Endothelial cell of umbilical vein (primary cell): ENCODE data around the gene HLA-DMA. TPM values are rescaled to one million over a fixed set of nuclear protein-coding genes. Genes with fewer than 3 reads are reported as not detected.

Experiments used
- BruUV-seq: library from RNA; stranded (reverse); fragments of 400-500 nt; replicated peaks from 2 replicates; lab custom pipeline; 2021; lab: Mats Ljungman, UMichigan
- CTCF ChIA-PET: fragments of 300-600, 350-600 bp; sonication (Branson Sonifier 250); formaldehyde crosslinking; loops from one replicate; lab custom pipeline; 2021; ENCODE audit warnings: antibody characterized with exemption, inconsistent platforms; lab: Charles Lee
- POLR2A ChIA-PET: fragments of 300-600, 350-600 bp; sonication (Branson Sonifier 250); formaldehyde crosslinking; loops from one replicate; lab custom pipeline; 2021; ENCODE audit warnings: antibody characterized with exemption, inconsistent platforms; lab: Charles Lee
- DNase-seq: peaks from one replicate; pipeline ENCODE4 v3.0.0-alpha.2; 2011; ENCODE audit warnings: low read depth, low spot score
- FAIRE-seq: peaks from 2 replicates; lab custom pipeline; 2011; peaks lifted over from hg19 to GRCh38; lab: Jason Lieb, UNC
- H2AFZ ChIP-seq: 2 replicates; pipeline ENCODE4 v1.6.0; 2012; ENCODE audit warnings: low read depth, low read length, control low read depth, inconsistent platforms
- H3K27ac ChIP-seq: 2 replicates; pipeline ENCODE4 v1.5.1; 2011; ENCODE audit warnings: low read depth, mild to moderate bottlenecking, control low read depth, low read length, moderate library complexity; ENCODE audit not compliant: insufficient read depth
- H3K27me3 ChIP-seq, 2 experiments: 2 replicates each; pipeline versions ENCODE4 v1.6.0 to v1.6.1; 2011; ENCODE audit warnings: low read length in 2 of 2, mixed read lengths in 1 of 2; ENCODE audit not compliant: control insufficient read depth in 2 of 2, insufficient read depth in 2 of 2
- H3K36me3 ChIP-seq, 2 experiments: 2 replicates in 1 of 2; 3 replicates in 1 of 2; pipeline ENCODE4 v1.5.1; 2011; ENCODE audit warnings: low read length in 2 of 2, mild to moderate bottlenecking in 1 of 2, moderate library complexity in 1 of 2; ENCODE audit not compliant: control insufficient read depth in 2 of 2, insufficient read depth in 2 of 2; ENCODE audit errors: extremely low read depth in 1 of 2
- H3K4me1 ChIP-seq: 3 replicates; pipeline ENCODE4 v1.5.1; 2011; ENCODE audit warnings: mild to moderate bottlenecking, low read length; ENCODE audit not compliant: control insufficient read depth, insufficient read depth; ENCODE audit errors: extremely low read depth
- H3K4me2 ChIP-seq: 2 replicates; pipeline ENCODE4 v1.6.1; 2011; ENCODE audit warnings: low read length, control low read depth, mixed read lengths; ENCODE audit not compliant: insufficient read depth
- H3K4me3 ChIP-seq, 3 experiments: fragments of 200-600 bp in 1 of 3; sonication (generic), shearing (Covaris generic) in 1 of 3; replicated peaks in 1 of 3; 2 replicates each; pipeline ENCODE4 v1.5.1; 2011 to 2016; ENCODE audit warnings: control low read depth in 3 of 3, low read length in 3 of 3, mild to moderate bottlenecking in 2 of 3, inconsistent platforms in 1 of 3, low read depth in 1 of 3, moderate library complexity in 1 of 3; ENCODE audit not compliant: insufficient read depth in 1 of 3
- H3K79me2 ChIP-seq: 2 replicates; pipeline ENCODE4 v1.6.0; 2012; ENCODE audit warnings: low read length, inconsistent platforms; ENCODE audit not compliant: control insufficient read depth, insufficient read depth
- H3K9ac ChIP-seq: replicated peaks from 2 replicates; pipeline ENCODE3; 2011; ENCODE audit warnings: low read length, control low read depth; ENCODE audit not compliant: insufficient read depth; ENCODE audit errors: extremely low read depth
- H3K9me1 ChIP-seq: replicated peaks from 3 replicates; pipeline ENCODE4 v1.6.0; 2011; ENCODE audit warnings: mild to moderate bottlenecking, low read length; ENCODE audit not compliant: control insufficient read depth, insufficient read depth; ENCODE audit errors: extremely low read depth
- H3K9me3 ChIP-seq: replicated peaks from 2 replicates; pipeline ENCODE4 v1.5.1; 2012; ENCODE audit warnings: low read length, inconsistent platforms; ENCODE audit not compliant: control insufficient read depth, insufficient read depth
- H4K20me1 ChIP-seq: replicated peaks from 2 replicates; pipeline ENCODE3; 2011; ENCODE audit warnings: mild to moderate bottlenecking, low read length; ENCODE audit not compliant: control insufficient read depth, insufficient read depth; ENCODE audit errors: extremely low read depth
- EZH2 ChIP-seq: IDR thresholded peaks from 2 replicates; pipeline ENCODE4 v1.6.1; 2012; ENCODE audit warnings: borderline replicate concordance, low read depth, mild to moderate bottlenecking, moderate library complexity, low read length, inconsistent platforms; ENCODE audit not compliant: severe bottlenecking
- FOS ChIP-seq: IDR thresholded peaks from 2 replicates; pipeline ENCODE4 v1.6.1; 2011; ENCODE audit warnings: mild to moderate bottlenecking, low read length, moderate library complexity, borderline replicate concordance; ENCODE audit not compliant: insufficient read depth
- GATA2 ChIP-seq: IDR thresholded peaks from 2 replicates; pipeline ENCODE4 v1.7.0; 2011; ENCODE audit warnings: low read depth, mild to moderate bottlenecking, moderate library complexity, mixed read lengths, low read length; ENCODE audit not compliant: insufficient read length, insufficient read depth
- JUN ChIP-seq: IDR thresholded peaks from 2 replicates; pipeline ENCODE4 v1.6.1; 2011; ENCODE audit warnings: borderline replicate concordance, low read depth; ENCODE audit not compliant: insufficient read length, insufficient read depth
- MYC ChIP-seq: IDR thresholded peaks from one replicate; pipeline ENCODE4 v1.6.1; 2011; ENCODE audit warnings: mild to moderate bottlenecking, low read depth, low read length
- POLR2AphosphoS5 ChIP-seq: IDR thresholded peaks from 2 replicates; pipeline ENCODE4 v1.6.1; 2012; ENCODE audit warnings: low read depth, mild to moderate bottlenecking, control low read depth, low read length, moderate library complexity; ENCODE audit not compliant: insufficient read depth
- dilution Hi-C: fragments of 300-500 bp; cut with MboI; formaldehyde crosslinking; loops from one replicate; pipeline ENCODE4 v1.15.0; 2019; ENCODE audit warnings: low sequenced_read_pairs; ENCODE audit not compliant: extremely low pct_ligation_motif_present
- intact Hi-C: fragments of 100-400 bp; cut with micrococcal nuclease; formaldehyde crosslinking; loops from one replicate; pipeline ENCODE4 v1.10.0; 2022
- polyA plus RNA-seq, 4 experiments: library from polyadenylated mRNA; depleted of rRNA in 3 of 4; stranded (reverse) in 3 of 4; unstranded in 1 of 4; fragments of >200 nt; gene quantifications; 2 replicates each; pipeline versions ENCODE4 v1.2.1 to v1.2.3, GENCODE V29; 2011 to 2012; ENCODE audit warnings: missing spikeins in 1 of 4
- total RNA-seq: library from RNA; stranded (reverse); gene quantifications from 2 replicates; pipeline ENCODE4 v1.2.3, GENCODE V29; 2021
- TF ChIP-seq, protein P1 (sequence below): IDR thresholded peaks from 2 replicates; pipeline ENCODE4 v1.6.1; 2011; ENCODE audit not compliant: insufficient read depth, insufficient read length

The HLA-DMA gene
- total and polyA plus RNA-seq, 2 donors (not counting 3 experiments of a cell fraction or from before 2014, with no cell fraction given) = 1.2 to 7.7 TPM

DNA sequence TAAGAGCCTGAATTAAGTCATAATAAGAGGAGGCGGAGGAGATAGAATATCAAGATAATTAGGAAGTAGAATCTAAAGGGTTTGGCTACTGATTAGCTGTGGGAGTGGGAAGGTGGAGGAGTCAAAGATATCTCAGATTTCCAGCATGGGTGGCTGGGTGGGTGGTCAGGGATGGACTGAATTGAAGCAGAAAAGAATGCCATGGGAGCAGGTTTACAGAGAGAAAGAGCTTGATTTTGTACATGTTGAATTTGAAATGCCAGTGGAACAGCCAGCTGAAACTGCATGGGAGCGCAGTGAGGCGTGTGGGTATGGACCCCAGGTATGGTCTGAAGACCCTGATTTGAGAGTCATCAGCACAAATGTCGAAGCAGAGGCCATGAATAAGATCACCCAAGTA is 1.4 kb upstream of the HLA-DMA start:
- Histone ChIP-seq H3K27ac (no peak overlapping the region), H3K4me3 (no peak overlapping the region), H4K20me1 (no peaks in the 10 kb centered on the region), H3K27me3 (no peaks in the 10 kb centered on the region), H3K36me3 (no peaks in the 10 kb centered on the region), H3K9me3 (no peaks in the 10 kb centered on the region), H3K9ac (no peak overlapping the region), H3K4me1 (no peaks in the 10 kb centered on the region), H3K79me2 (no peaks in the 10 kb centered on the region), H3K9me1 (no peaks in the 10 kb centered on the region), H3K4me2 (no peak overlapping the region), H2AFZ (no peak overlapping the region)
- BruUV-seq = no TSS peak
- dilution Hi-C loops (no loop called here), intact Hi-C loops (no loop called here)
- DNase-seq = no peak
- TF ChIP-seq EZH2 = no peak
- TF ChIP-seq, protein P1, sequence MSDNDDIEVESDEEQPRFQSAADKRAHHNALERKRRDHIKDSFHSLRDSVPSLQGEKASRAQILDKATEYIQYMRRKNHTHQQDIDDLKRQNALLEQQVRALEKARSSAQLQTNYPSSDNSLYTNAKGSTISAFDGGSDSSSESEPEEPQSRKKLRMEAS = no peak
- no peak for TF ChIP-seq POLR2AphosphoS5
- TF ChIP-seq JUN = no peak
- no peak for TF ChIP-seq MYC
- TF ChIP-seq FOS = no peak
- CTCF ChIA-PET = interaction anchor here (0.6 to 10.8 kb wide), 22 partner anchors 9 to 1840 kb away, joined by 3 to 174 read pairs (median 6); partner anchors contain the start of genes BRD2, HLA-DMB, PSORS1C1 and TAP2
- POLR2A ChIA-PET = interaction anchor here (0.6 to 3.8 kb wide), 3 partner anchors 9 to 19 kb away, joined by 3 to 58 read pairs (median 4); no protein-coding TSS in a partner anchor
- FAIRE-seq = no peak

DNA sequence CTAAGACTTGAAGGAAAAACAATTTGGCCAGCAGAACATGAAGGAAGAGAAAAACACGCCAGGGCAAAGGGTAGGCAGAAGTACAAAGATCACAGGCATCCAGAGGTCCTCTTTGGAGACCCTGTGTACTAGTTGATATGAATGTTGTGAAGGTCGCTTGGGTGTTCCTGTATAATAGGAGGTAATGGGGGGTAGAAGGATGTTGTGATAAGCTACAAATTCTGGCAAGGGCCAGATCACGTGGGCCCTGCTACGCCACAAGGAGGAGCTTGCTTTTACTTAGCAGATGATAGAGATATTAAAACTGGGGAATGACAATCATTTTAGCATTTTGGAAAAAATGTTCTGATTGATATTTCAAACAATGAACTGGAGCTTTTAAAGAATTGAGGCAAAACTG is 878 bp upstream of the HLA-DMA start:
- no peak overlapping the region for H2AFZ ChIP-seq
- ChIA-PET CTCF (interaction anchor here (0.6 to 10.8 kb wide), 27 partner anchors 9 to 1839 kb away, joined by 3 to 174 read pairs (median 6); partner anchors contain the start of genes BRD2, HLA-DMB, PSMB9 and PSORS1C1), POLR2A (interaction anchor here (0.8 to 3.8 kb wide), 3 partner anchors 15 to 20 kb away, joined by 4 to 58 read pairs (median 6); partner anchors contain the start of gene BRD2)
- no peaks in the 10 kb centered on the region for H3K36me3 ChIP-seq
- FAIRE-seq = no peak
- H3K27me3 ChIP-seq = no peaks in the 10 kb centered on the region
- no peak overlapping the region for H3K4me2 ChIP-seq
- no peak overlapping the region for H3K9ac ChIP-seq
- no peak for DNase-seq
- H3K27ac ChIP-seq = no peak overlapping the region
- H3K4me1 ChIP-seq = no peaks in the 10 kb centered on the region
- TF ChIP-seq, protein P1 = no peak
- no peak for TF ChIP-seq GATA2
- H3K9me3 ChIP-seq = no peaks in the 10 kb centered on the region
- no peak overlapping the region for H3K4me3 ChIP-seq
- intact Hi-C loops = loop anchor here (1.0 to 2.0 kb wide), 4 partner anchors 14 to 68 kb away; no protein-coding TSS in a partner anchor
- no peaks in the 10 kb centered on the region for H3K9me1 ChIP-seq
- no peaks in the 10 kb centered on the region for H3K79me2 ChIP-seq
- no TSS peak for BruUV-seq
- dilution Hi-C loops = no loop called here
- H4K20me1 ChIP-seq = no peaks in the 10 kb centered on the region
